Measurements from ENCODE around the gene OR4M2.
"Not testable (repeated sequence)": the region's sequence is repeated elsewhere in the genome, so short reads cannot be mapped to it uniquely, and the experiment has no call there.

Gene OR4M2, protein sequence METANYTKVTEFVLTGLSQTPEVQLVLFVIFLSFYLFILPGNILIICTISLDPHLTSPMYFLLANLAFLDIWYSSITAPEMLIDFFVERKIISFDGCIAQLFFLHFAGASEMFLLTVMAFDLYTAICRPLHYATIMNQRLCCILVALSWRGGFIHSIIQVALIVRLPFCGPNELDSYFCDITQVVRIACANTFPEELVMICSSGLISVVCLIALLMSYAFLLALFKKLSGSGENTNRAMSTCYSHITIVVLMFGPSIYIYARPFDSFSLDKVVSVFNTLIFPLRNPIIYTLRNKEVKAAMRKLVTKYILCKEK

DNA sequence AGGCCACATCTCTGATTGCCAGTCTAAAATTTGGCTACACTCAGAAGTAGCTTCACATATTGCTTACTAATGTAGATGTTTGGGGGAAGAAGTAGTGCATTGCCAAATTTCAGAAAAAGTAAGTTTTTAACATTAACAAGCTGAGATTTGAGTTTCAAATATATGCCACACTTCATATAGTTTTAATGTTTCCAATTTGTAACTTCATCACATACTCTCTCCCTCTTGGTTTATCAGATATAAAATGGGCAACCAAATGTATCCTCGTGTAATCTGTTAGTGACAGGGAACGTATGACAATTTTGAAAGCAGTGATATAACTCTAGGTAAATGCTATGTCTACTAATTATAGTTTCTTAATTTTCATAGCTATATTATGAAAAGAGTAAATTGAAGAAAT lies at the start of gene OR4M2:
Gene OR4M2, plus strand, starts transcription at position 301 of the 400 bp plus-strand sequence. Its CDS starts 98 bp downstream, at position 399.
- not testable (repeated sequence) for DNase-seq (ENCODE audit: low spot score)

DNA sequence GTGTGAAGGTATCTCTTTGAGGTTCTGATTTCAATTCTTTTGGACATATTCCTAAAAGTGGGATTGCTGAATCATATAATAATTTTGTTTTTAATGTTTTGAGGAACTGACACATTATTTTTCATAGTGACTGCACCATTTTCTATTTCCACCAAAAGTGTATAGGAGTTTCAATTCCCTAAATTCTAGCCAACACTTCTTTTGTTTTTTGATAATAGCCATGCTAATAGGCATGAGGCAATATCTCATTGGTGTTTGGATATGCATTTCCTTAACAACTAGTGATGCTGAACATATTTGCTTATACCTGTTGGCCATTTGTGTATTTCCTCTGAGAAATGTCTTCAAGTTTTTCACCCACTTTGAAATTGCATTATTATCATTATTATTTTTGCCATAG lies 11.1 kb upstream of the OR4M2 start:
- DNase-seq (ENCODE audit: low spot score): not testable (repeated sequence)

DNA sequence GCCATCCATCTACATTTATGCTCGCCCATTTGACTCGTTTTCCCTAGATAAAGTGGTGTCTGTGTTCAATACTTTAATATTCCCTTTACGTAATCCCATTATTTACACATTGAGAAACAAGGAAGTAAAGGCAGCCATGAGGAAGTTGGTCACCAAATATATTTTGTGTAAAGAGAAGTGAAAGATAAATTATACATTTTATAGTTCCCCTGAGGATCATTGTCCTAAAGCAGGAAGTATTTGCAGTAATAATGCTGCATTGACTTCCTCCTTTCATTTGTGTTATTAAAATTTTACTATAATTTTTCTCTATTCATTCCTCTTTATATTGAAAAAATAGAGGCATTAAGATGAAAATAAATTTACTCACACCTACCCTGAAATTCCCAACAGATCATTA lies 1.1 kb downstream of the OR4M2 start:
- not testable (repeated sequence) for DNase-seq (ENCODE audit: low spot score)

DNA sequence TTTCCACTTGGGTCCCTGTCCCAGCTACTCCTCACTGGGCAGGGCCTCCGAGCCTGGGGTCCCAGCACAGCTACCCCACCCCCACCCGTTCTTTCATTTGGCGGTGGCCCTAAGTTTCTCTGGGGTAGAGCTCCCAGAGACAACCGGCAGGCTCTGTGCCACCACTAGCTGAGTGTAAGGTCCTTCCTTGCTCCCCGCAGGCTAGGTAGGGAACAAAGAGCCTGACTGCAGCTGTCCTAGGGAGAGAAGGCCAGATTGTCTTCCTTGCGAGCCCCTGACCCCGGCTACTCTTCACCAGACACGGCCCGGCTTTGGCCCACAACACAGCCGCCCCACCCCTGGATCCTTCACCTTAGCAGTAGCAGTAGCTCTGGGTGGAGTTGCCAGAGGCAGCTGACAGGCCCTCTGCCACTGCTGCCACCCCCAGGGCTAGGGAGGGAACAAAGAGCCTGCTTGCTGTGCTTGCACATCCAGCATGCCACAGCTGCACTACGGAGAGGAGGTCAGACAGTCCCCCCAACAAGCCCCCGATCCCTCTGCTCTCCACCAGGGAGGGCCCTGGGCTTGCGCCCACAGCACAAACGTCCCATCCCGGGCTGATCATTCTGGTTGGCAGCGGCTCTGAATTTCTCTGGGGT lies 18.4 kb downstream of the OR4M2 start:
- DNase-seq (ENCODE audit: low spot score): not testable (repeated sequence)

DNA sequence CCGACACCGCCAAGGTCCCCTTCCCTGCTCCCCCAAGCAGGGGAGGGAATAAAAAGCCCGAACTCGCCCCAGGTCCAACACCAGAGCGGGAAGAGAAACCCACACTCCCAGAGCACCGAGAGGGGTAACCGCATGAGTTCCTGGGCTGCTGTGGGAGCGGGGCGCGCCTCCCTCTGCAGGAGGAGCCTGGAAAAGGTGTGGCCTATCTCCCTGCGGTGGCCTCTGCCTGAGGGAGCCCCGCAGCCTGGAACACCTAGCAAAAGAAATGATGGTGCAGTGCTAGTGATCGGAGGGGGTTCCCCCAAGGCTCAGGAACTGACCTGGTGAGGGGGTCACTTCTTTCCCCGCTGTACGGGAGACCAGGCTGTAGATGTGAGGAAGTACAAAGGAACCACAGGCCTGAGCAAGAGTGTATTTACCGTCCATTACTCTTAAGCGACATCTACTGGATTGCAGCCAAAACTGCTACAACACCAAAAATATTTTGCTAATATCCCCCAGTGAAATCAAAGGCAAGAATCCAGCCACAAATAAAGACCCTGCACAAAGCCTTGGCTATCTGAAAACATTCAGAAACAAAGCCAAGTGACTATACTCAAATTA lies 19.1 kb downstream of the OR4M2 start:
- not testable (repeated sequence) for DNase-seq (ENCODE audit: low spot score)

DNA sequence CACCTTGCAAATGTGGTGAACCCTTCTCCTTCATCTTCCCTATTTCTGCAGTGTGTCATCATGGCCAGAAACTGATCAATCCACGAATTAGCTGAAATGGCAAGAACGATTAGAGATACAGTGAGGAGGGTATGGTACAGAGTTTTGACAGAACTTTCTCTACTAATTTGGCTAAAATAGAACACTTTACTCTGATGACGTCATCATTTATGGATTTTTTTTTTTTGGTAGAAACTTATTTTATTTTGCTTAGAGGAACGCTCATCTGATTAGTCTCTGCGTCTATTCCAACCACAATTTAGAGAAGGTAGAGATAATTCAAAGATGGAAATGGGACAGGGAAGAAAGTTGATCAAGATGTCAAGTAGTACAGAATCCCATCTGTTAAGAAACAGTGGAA lies 41.7 kb downstream of the OR4M2 start:
- DNase-seq (ENCODE audit: low spot score): not testable (repeated sequence)

All from AG08395 (cell line).